ENCODE results near the gene CYP4F8. TPM values are rescaled to one million over a fixed set of nuclear protein-coding genes. Genes with fewer than 3 reads are reported as not detected.

The CYP4F8 gene
- total RNA-seq, 4 donors from 2014 or later: not detected

DNA sequence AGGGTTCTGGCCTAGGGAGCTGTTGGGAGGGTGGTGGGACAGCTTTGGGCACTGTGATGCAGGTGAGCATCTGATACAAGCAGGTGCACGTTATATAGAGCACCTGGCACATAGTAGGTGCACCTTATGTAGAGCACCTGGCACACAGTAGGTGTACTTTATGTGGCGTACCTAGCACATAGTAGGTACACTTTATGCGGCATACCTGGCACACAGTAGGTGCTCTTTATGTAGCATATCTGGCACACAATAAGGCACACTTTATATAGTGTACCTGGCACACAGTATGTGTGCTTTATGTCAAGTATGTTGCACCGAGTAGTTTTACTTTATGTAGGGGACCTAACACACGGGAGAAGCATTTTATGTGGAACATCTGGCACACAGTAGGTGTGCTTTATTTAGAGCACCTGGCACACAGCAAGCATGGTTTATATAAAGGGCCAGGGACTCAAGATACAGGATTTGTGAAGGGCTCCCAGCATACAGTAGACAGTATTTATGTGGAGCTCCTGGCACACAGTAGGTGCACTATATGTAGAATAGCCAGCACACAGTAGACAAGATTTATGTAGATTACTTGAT lies 56.3 kb downstream of the CYP4F8 start:
- TF ChIP-seq, protein P1, sequence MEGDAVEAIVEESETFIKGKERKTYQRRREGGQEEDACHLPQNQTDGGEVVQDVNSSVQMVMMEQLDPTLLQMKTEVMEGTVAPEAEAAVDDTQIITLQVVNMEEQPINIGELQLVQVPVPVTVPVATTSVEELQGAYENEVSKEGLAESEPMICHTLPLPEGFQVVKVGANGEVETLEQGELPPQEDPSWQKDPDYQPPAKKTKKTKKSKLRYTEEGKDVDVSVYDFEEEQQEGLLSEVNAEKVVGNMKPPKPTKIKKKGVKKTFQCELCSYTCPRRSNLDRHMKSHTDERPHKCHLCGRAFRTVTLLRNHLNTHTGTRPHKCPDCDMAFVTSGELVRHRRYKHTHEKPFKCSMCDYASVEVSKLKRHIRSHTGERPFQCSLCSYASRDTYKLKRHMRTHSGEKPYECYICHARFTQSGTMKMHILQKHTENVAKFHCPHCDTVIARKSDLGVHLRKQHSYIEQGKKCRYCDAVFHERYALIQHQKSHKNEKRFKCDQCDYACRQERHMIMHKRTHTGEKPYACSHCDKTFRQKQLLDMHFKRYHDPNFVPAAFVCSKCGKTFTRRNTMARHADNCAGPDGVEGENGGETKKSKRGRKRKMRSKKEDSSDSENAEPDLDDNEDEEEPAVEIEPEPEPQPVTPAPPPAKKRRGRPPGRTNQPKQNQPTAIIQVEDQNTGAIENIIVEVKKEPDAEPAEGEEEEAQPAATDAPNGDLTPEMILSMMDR (IDR thresholded peaks at IDR 0.05; ENCODE audit: low read depth): no peak

DNA sequence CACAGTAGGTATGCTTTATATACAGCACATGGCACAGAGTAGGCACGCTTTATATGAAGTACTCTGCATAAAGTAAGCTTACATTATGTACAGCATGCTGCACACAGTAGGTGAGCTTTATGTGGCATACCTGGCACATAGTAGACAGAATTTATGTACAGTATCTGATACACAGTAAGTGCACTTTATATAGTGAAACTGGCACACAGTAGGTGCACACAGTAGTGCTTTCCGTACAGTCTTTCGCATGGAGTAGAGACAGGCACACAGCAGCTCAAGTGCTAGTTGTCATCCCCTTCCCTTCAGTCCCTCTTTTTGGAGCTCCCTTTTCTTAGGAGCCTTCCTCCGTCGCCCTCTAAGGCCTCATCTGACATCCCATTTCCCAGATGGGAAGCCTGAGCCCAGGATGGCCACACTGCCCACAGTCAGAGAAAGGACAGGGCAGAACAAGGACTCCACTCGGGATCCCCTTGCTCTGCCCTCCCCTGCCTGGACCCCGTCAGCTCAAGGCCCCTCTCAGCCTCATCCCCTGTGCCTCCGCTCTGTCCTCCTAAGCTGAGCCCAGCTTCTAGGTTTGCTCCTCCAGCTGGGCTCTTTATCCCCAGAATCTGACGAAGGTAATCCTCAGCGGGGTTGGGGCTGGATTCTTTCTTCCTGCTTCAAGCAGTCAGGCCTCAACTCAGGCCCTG lies 57.0 kb downstream of the CYP4F8 start:
- TF ChIP-seq, protein P1 (IDR thresholded peaks at IDR 0.05; ENCODE audit: low read depth): no peak

DNA sequence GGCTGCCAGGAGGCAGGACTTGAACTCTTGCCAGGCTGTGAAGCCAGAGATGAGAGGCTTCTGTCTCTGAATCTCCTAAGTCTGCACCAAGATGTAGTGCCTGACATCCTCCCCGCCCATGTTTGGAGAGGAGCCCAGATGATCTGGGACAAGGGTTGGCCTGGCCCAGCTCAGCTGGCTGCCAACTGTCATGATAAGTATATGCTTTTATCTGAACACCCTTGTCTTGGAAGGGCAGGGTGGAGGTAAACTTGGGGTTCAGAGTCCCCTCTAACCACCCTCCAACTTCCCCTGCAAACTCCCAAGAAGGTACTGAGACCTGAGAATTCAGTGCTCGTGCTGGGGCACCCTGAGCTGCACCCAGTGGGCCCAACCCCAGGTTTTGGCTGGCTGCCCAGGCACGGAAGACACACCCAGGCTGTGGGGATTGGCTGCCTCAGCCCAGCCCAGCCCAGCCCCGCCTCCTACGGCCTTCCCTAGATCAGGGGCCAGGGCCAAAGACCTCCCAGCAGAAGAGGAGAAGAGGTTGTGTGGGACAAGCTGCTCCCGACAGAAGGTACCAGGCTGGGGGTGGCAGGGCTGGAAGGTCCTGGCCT lies 57.7 kb downstream of the CYP4F8 start, which contains the start of gene CYP4F12:
Gene CYP4F12 (plus strand): TSS at position 508 of the 596 bp plus-strand sequence. CDS start 443 bp downstream, outside the sequence.
- TF ChIP-seq, protein P1 (IDR thresholded peaks at IDR 0.05; ENCODE audit: low read depth): no peak

DNA sequence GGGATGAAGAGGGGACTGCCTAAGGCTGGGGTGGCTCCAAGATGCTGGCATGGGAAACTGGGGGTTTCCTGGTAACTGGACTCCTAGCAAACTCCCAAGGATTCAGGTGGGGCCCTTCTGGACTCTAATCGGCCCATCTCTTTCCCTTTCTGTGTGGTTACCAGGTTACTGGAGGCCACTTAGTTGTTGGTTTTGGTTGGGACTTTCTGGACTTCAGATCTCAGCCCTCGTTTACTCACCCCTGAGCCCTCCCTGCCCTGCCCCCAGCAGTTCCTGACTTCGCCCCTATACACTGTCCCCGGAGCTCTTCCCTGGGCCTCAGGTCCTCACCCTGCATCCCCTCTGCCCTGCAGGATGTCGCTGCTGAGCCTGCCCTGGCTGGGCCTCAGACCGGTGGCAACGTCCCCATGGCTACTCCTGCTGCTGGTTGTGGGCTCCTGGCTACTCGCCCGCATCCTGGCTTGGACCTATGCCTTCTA lies 58.2 kb downstream of the CYP4F8 start:
- TF ChIP-seq, protein P1 (IDR thresholded peaks at IDR 0.05; ENCODE audit: low read depth): no peak

GRCh38 chr19:15675560-15675959 lies 60.5 kb downstream of the CYP4F8 start:
- TF ChIP-seq, protein P1 (IDR thresholded peaks at IDR 0.05; ENCODE audit: low read depth): no peak

- TF ChIP-seq, protein P1 (IDR thresholded peaks at IDR 0.05; ENCODE audit: low read depth): no peak
Observed at GRCh38 chr19:15679089-15679488, 64.1 kb downstream of the CYP4F8 start.

Small RNA genes within 50 kb of the gene (small RNA-seq; reads per million reads assigned to genes)
- gene AD000091.1: not detected

Other genes starting within 250 kb of the CYP4F8 start
- 10 to 100 TPM; 20.1 to 32.9 (median 29.1) TPM for gene AKAP8, start 235.4 kb upstream of the CYP4F8 start, total RNA-seq
- 100 to 1,000 TPM in 1 of 4 donors, 10 to 100 TPM in 3; 56.3 to 188 (median 80.9) TPM for gene AKAP8L, start 196.2 kb upstream of the CYP4F8 start, total RNA-seq
- gene WIZ, start 165.3 kb upstream of the CYP4F8 start, total RNA-seq: 10 to 100 TPM; 14.8 to 48.2 (median 20.0) TPM
- gene RASAL3, start 150.7 kb upstream of the CYP4F8 start, total RNA-seq: 1 to 10 TPM in 2 of 4 donors, under 1 TPM in 2; 0.33 to 7.0 (median 2.0) TPM
- gene PGLYRP2, start 135.7 kb upstream of the CYP4F8 start, total RNA-seq: not detected
- gene CYP4F22, start 106.7 kb upstream of the CYP4F8 start, total RNA-seq: 1 to 10 TPM in 2 of 4 donors, under 1 TPM in 2; 0.33 to 5.9 (median 1.2) TPM
- gene CYP4F3, start 25.7 kb downstream of the CYP4F8 start, total RNA-seq: under 1 TPM in 2 of 4 donors, not detected in 2; 0.33 to 0.94 TPM
- gene CYP4F12, start 57.9 kb downstream of the CYP4F8 start, total RNA-seq: 10 to 100 TPM in 3 of 4 donors, 1 to 10 TPM in 1; 5.5 to 21.9 (median 19.1) TPM
- gene OR10H2, start 112.8 kb downstream of the CYP4F8 start, total RNA-seq: not detected
- not detected for gene OR10H3, start 122.8 kb downstream of the CYP4F8 start, total RNA-seq
- gene OR10H5, start 172.4 kb downstream of the CYP4F8 start, total RNA-seq: not detected
- gene OR10H1, start 200.4 kb downstream of the CYP4F8 start, total RNA-seq: not detected